Fibroblast of lung (primary cell): ENCODE measurements around the gene BOLA2B.
"Not testable (repeated sequence)": the region's sequence is repeated elsewhere in the genome, so short reads cannot be mapped to it uniquely, and the experiment has no call there.

Experiments used
- CTCF ChIP-seq, 2 donors: IDR thresholded peaks in 1 of 2; conservative IDR thresholded peaks in 1 of 2; 1 replicate in 1 of 2; 2 replicates in 1 of 2; pipeline ENCODE4 v1.5.1; 2011 to 2012; ENCODE audit warnings: low read length in 2 of 2, control low read depth in 1 of 2, inconsistent platforms in 1 of 2, low read depth in 1 of 2, mild to moderate bottlenecking in 1 of 2
- EZH2 ChIP-seq: IDR thresholded peaks from 2 replicates; pipeline ENCODE4 v1.5.1; 2012; ENCODE audit warnings: low read length, control low read depth, mild to moderate bottlenecking; ENCODE audit errors: missing control alignments

GRCh38 chr16:30199608-30200343, 6.3 kb upstream of the BOLA2B start:
- not testable (repeated sequence) for TF ChIP-seq CTCF (conservative IDR thresholded peaks at IDR 0.05 in 1 of 2, IDR thresholded peaks at IDR 0.05 in 1 of 2; ENCODE audit: low read depth in 1 of 2, low read length in 2 of 2); EZH2
